Gastroesophageal sphincter (tissue), 3 donors: ENCODE measurements around the gene ARHGEF4.

Source experiments
- EP300 ChIP-seq: sonication (generic); formaldehyde crosslinking; IDR thresholded peaks from one replicate; pipeline ENCODE4 v1.6.1; 2017; ENCODE audit warnings: antibody characterized with exemption, mild to moderate bottlenecking
- POLR2AphosphoS5 ChIP-seq: sonication (generic); formaldehyde crosslinking; IDR thresholded peaks from one replicate; pipeline ENCODE4 v1.6.1; 2017; ENCODE audit warnings: antibody characterized with exemption
- TF ChIP-seq, protein P1 (sequence below), 4 experiments: fragments of 200-600 bp in 2 of 4; fragments of 450-650 bp in 2 of 4; sonication (generic) in 1 of 4; IDR thresholded peaks; one replicate each; pipeline ENCODE4 v1.5.1; 2017 to 2019; ENCODE audit warnings: antibody characterized with exemption in 4 of 4, mild to moderate bottlenecking in 2 of 4, moderate library complexity in 2 of 4

- TF ChIP-seq EP300 (no peak), POLR2AphosphoS5 (no peak)
- TF ChIP-seq, protein P1, sequence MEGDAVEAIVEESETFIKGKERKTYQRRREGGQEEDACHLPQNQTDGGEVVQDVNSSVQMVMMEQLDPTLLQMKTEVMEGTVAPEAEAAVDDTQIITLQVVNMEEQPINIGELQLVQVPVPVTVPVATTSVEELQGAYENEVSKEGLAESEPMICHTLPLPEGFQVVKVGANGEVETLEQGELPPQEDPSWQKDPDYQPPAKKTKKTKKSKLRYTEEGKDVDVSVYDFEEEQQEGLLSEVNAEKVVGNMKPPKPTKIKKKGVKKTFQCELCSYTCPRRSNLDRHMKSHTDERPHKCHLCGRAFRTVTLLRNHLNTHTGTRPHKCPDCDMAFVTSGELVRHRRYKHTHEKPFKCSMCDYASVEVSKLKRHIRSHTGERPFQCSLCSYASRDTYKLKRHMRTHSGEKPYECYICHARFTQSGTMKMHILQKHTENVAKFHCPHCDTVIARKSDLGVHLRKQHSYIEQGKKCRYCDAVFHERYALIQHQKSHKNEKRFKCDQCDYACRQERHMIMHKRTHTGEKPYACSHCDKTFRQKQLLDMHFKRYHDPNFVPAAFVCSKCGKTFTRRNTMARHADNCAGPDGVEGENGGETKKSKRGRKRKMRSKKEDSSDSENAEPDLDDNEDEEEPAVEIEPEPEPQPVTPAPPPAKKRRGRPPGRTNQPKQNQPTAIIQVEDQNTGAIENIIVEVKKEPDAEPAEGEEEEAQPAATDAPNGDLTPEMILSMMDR (IDR thresholded peaks at IDR 0.05), result no peak
Observed at GRCh38 chr2:131041402-131042147, 204.9 kb downstream of the ARHGEF4 start.
